Activated naive CD4-positive, alpha-beta T cell treated with anti-CD3 and anti-CD28 coated beads for 36 hours (primary cell): ENCODE data around the gene EEF2K. TPM values are rescaled to one million over a fixed set of nuclear protein-coding genes. Genes with fewer than 3 reads are reported as not detected.
"Not testable (repeated sequence)": the region's sequence is repeated elsewhere in the genome, so short reads cannot be mapped to it uniquely, and the experiment has no call there.

ENCODE experiments used
- CTCF ChIA-PET: fragments of 350-600 bp; sonication (Branson Sonifier 250); formaldehyde crosslinking; loops from one replicate; lab custom pipeline; 2021; ENCODE audit warnings: antibody characterized with exemption; lab: Charles Lee
- DNase-seq: peaks from one replicate; pipeline ENCODE4 v3.0.0-alpha.2; 2020
- H3K27ac Mint-ChIP-seq: one replicate; pipeline ENCODE4 v1.8.0; 2021; ENCODE audit warnings: mild to moderate bottlenecking, mixed read lengths
- H3K27me3 Mint-ChIP-seq: one replicate; pipeline ENCODE4 v1.8.0; 2021; ENCODE audit warnings: low read depth, mixed read lengths
- H3K36me3 Mint-ChIP-seq: one replicate; pipeline ENCODE4 v1.8.0; 2021; ENCODE audit warnings: low read depth, mixed read lengths
- H3K4me1 Mint-ChIP-seq: one replicate; pipeline ENCODE4 v1.8.0; 2021; ENCODE audit warnings: low read depth, mixed read lengths
- H3K4me3 Mint-ChIP-seq: one replicate; pipeline ENCODE4 v1.8.0; 2021; ENCODE audit warnings: mild to moderate bottlenecking, moderate library complexity, mixed read lengths
- H3K9me3 Mint-ChIP-seq: one replicate; pipeline ENCODE4 v1.8.0; 2021; ENCODE audit warnings: mixed read lengths
- intact Hi-C: fragments of 100-400 bp; cut with micrococcal nuclease; formaldehyde crosslinking; loops from one replicate; pipeline ENCODE4 v1.15.1; 2023
- total RNA-seq, 2 experiments: library from RNA; stranded (reverse); gene quantifications; one replicate each; pipeline ENCODE4 v1.2.3, GENCODE V29; 2021

The EEF2K gene
- total RNA-seq, 2 experiments from 2014 or later, result 9.8 to 10.0 TPM

- Mint-ChIP-seq H3K27ac (no peak overlapping the region), H3K9me3 (no peaks in the 10 kb centered on the region), H3K27me3 (no peaks in the 10 kb centered on the region), H3K36me3 (peaks cover 9% of the 10 kb centered on the region), H3K4me1 (peaks cover 7% of the 10 kb centered on the region), H3K4me3 (no peak overlapping the region)
- intact Hi-C loops, result no loop called here
- DNase-seq, result no peak
- CTCF ChIA-PET, result interaction anchor here (0.7 kb wide), 1 partner anchor 152 kb away, joined by 3 read pairs; no protein-coding TSS in a partner anchor
These were observed 87.3 kb downstream of the EEF2K start for GRCh38 chr16:22293137-22294106.

DNA sequence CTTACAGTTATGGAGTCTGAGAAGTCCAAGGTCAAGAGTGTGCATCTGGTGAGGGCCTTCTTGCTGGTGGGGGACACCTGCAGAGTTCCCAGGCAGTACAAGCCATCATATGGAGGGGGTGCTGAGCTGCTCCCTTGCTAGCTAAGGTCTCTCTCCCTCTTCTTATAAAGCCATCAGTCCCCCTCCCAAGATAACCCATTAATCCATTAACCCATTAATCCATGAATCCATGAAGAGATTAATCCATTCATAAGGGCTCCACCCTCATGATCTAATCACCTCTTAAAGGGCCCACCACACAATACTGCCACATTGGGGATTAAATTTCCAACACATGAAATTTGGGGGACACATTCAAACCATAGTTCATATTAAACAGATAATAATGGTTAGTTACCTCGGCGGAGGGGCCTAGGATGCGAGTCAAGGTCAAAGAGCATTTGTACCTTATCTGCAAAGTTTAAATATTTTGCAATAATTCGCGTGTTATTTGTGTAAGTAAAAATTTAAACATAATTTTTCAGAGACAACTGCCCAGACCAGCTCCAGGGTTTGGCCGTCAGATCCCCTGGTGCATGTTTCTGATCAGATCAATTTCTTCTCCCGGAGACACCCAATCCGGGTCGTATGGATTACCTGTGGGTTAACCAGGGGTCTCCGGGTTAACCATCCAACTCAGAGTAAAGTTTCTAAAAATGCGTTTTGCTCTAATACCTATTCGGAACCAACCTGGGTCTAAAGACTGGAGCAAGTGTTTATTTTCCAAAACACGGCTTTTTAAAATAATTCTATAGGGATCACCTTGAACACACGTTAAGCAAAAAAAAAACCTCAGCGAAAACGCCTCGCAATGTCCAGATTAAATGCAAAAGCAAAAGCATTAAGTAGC is 90.4 kb downstream of the EEF2K start:
- H3K4me1 Mint-ChIP-seq, result peaks cover 33% of the 10 kb centered on the region

DNA sequence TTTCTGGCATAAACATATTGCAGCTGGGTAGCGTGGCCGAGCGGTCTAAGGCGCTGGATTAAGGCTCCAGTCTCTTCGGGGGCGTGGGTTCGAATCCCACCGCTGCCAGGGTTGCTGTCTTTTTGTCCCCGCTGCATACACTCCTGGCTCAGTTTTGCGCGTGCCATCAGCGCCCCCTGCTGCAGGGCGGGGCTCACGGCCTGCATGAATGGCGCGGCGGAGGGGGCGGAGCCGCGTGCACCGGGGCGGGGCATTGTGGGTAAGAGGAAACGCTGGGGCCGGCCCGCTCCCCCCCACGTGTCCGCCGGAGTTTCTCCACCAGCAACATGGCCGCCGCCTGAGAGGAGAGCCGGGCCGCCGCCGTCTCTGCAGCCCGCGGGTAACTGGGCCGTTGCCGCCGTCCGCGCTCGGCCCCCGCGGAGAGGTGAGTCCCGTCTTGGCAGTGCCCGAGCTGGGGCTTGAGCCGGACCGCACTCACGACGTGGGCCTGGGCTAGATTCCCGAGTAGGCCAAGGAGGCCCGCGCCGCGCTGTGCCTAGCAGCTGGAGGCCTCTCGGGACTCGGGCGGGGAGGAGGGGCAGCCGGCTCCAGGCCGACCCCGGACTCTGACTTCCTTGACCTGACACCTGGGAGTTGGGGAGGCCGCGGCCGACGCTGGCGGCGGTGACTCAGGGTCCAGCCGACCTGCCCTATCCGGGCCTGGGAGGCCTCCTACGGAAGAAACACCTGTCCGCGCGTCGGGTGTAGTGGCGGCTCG is 91.2 kb downstream of the EEF2K start, which contains the start of gene POLR3E:
Gene POLR3E (plus strand): TSS at position 296 of the 757 bp plus-strand sequence. CDS start 5,560 bp downstream, outside the sequence.
- peak; percentile 100 for DNase-seq
- Mint-ChIP-seq H3K36me3 (peaks cover 27% of the 10 kb centered on the region), H3K4me3 (peak within 1 kb of the TSS; percentile 90), H3K9me3 (no peaks in the 10 kb centered on the region), H3K27me3 (no peaks in the 10 kb centered on the region), H3K4me1 (peaks cover 37% of the 10 kb centered on the region), H3K27ac (peak within 1 kb of the TSS; percentile 94)
- CTCF ChIA-PET, result interaction anchor here (0.6 to 4.7 kb wide), 11 partner anchors 12 to 1108 kb away, joined by 3 to 26 read pairs (median 5); partner anchors contain the start of gene EEF2K
- intact Hi-C loops, result loop anchor here (1.0 to 5.0 kb wide), 9 partner anchors 56 to 1139 kb away; partner anchors contain the start of genes CDR2, EEF2K, LDAF1 and PDZD9

More for the DNA sequence above, 90.4 kb downstream of the EEF2K start:
- Mint-ChIP-seq H3K36me3 (peaks cover 22% of the 10 kb centered on the region), H3K27ac (peak overlapping the region; percentile 94), H3K9me3 (no peaks in the 10 kb centered on the region), H3K4me3 (peak overlapping the region; percentile 90), H3K27me3 (no peaks in the 10 kb centered on the region)
- peak; percentile 15 for DNase-seq
- CTCF ChIA-PET, result interaction anchor here (0.6 to 4.7 kb wide), 11 partner anchors 12 to 1107 kb away, joined by 3 to 26 read pairs (median 5); partner anchors contain the start of gene EEF2K
- intact Hi-C loops, result loop anchor here (1.0 to 5.0 kb wide), 9 partner anchors 56 to 1138 kb away; partner anchors contain the start of genes CDR2, EEF2K, LDAF1 and PDZD9

DNA sequence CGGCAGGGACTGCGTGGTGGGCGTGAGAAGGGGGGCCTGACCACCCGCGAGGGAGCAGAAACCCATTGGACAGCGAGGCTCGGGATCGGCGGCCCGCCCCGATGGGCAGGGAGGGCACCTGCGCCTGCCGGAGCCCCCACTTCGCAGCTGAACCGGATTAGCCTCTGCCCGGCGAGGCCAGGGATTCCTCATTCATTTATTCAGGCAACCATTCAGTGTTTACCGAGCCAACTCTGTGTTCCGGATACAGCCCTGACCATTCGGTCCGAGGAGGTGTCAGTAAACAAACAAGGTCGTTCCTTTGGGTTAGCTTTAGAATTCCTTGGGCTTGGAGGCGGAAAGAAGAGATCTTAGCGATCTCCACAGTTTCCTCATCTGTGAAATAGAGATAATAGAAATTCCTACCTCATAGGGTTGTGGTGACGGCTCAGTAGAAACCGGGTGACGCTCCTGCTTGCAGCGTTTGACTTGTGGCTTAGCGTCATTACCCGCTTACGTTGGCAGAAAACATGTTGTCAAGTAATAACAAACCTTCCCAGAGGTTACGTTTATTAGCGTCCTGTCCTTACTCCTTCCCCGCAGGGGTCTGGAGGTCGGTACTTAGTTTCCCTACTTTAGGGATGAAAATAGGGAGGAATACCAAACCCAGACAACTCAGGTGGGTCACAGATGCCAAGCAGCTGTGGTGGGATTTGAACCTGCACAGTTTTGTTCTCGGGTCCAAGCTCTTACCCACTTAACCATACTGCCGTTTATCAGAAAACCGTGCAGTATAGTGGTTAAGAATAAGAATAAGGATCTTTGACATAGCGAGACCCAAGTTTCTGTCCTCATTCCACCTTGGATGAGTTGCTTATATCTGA is 92.0 kb downstream of the EEF2K start:
- Mint-ChIP-seq H3K9me3 (no peaks in the 10 kb centered on the region), H3K27me3 (no peaks in the 10 kb centered on the region), H3K4me3 (peak overlapping the region; percentile 90), H3K27ac (peak overlapping the region; percentile 94), H3K36me3 (peaks cover 32% of the 10 kb centered on the region), H3K4me1 (peaks cover 37% of the 10 kb centered on the region)
- DNase-seq, result peak; percentile 87
- intact Hi-C loops, result loop anchor here (1.0 to 5.0 kb wide), 10 partner anchors 57 to 1140 kb away; partner anchors contain the start of genes CDR2, EEF2K, LDAF1 and PDZD9
- CTCF ChIA-PET, result interaction anchor here (0.5 to 4.7 kb wide), 7 partner anchors 74 to 298 kb away, joined by 3 to 27 read pairs (median 3); partner anchors contain the start of gene EEF2K

DNA sequence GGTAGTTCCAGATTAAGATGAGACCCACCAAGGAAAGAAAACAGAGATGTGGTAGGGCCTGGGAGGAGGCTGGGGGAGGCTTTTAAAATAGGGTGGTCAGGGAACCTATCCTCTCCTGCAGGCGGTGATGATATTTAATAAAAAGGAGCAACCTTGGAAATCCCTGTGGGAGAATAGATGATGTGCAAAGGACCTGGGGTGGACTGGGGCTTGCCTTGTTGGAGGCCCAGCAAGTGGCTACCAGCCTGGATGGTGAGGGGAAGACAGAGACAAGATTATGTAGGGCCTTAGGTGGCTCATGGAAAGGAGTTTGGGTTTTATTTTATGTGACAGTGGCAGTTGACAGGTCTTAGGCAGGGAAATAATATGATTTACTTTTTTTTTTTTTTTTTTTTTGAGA is 93.0 kb downstream of the EEF2K start:
- DNase-seq, result no peak
- Mint-ChIP-seq H3K27me3 (no peaks in the 10 kb centered on the region), H3K27ac (peak overlapping the region; percentile 94), H3K36me3 (peaks cover 35% of the 10 kb centered on the region), H3K9me3 (no peaks in the 10 kb centered on the region), H3K4me3 (peak overlapping the region; percentile 90), H3K4me1 (peaks cover 40% of the 10 kb centered on the region)
- intact Hi-C loops, result loop anchor here (5.0 kb wide), 1 partner anchor 777 kb away; no protein-coding TSS in a partner anchor
- CTCF ChIA-PET, result interaction anchor here (0.6 to 4.7 kb wide), 4 partner anchors 91 to 105 kb away, joined by 3 to 27 read pairs (median 23); partner anchors contain the start of gene EEF2K

- Mint-ChIP-seq H3K4me3 (no peak overlapping the region), H3K4me1 (peaks cover 41% of the 10 kb centered on the region), H3K36me3 (peaks cover 40% of the 10 kb centered on the region), H3K27me3 (no peaks in the 10 kb centered on the region), H3K9me3 (no peaks in the 10 kb centered on the region), H3K27ac (no peak overlapping the region)
- CTCF ChIA-PET, result interaction anchor here (0.6 to 4.7 kb wide), 20 partner anchors 11 to 1103 kb away, joined by 3 to 27 read pairs (median 4); partner anchors contain the start of gene EEF2K
- intact Hi-C loops, result no loop called here
- peak; percentile 64 for DNase-seq
These were observed 94.5 kb downstream of the EEF2K start for GRCh38 chr16:22300427-22301071.

- H3K9me3 Mint-ChIP-seq, H3K4me3 Mint-ChIP-seq, H3K27me3 Mint-ChIP-seq, DNase-seq, intact Hi-C loops: not testable (repeated sequence)
- Mint-ChIP-seq H3K27ac (peak overlapping the region; percentile 25), H3K4me1 (peaks cover 37% of the 10 kb centered on the region), H3K36me3 (peaks cover 42% of the 10 kb centered on the region)
- CTCF ChIA-PET, result interaction anchor here (1.1 to 4.4 kb wide), 6 partner anchors 17 to 107 kb away, joined by 3 to 27 read pairs (median 10); partner anchors contain the start of gene EEF2K
These were observed 95.3 kb downstream of the EEF2K start for GRCh38 chr16:22301423-22301822.

- no peak overlapping the region for H3K4me3 Mint-ChIP-seq
- peaks cover 40% of the 10 kb centered on the region for H3K36me3 Mint-ChIP-seq
- intact Hi-C loops, result no loop called here
- CTCF ChIA-PET, result no interaction called here
- no peak overlapping the region for H3K27ac Mint-ChIP-seq
- no peaks in the 10 kb centered on the region for H3K9me3 Mint-ChIP-seq
- no peaks in the 10 kb centered on the region for H3K27me3 Mint-ChIP-seq
- H3K4me1 Mint-ChIP-seq, result peaks cover 36% of the 10 kb centered on the region
- no peak for DNase-seq
These were observed 96.8 kb downstream of the EEF2K start for GRCh38 chr16:22302776-22303363.

DNA sequence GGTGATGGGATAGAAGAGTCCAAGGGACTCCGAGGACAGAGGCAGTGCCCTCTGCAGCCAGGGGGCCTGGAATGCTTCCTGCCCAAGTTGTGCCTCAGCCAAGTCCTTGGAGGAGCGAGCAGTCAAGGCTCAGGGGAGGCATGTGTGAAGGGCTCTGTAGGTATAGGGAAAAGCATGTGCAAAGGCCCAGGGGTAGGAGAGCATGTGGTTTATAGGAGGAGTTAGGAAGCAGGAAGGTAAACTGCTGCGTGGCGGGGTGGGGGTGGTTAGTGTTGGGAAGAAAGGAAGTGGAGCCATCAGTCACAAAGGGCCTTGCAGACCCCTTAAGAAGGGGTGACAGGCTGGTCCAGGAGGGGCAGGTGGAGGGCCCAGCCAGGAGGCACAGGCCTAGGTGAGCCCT is 98.3 kb downstream of the EEF2K start:
- H3K4me1 Mint-ChIP-seq, result peaks cover 25% of the 10 kb centered on the region
- H3K4me3 Mint-ChIP-seq, result no peak overlapping the region
- intact Hi-C loops, result no loop called here
- H3K27me3 Mint-ChIP-seq, result no peaks in the 10 kb centered on the region
- no peak overlapping the region for H3K27ac Mint-ChIP-seq
- H3K9me3 Mint-ChIP-seq, result no peaks in the 10 kb centered on the region
- CTCF ChIA-PET, result no interaction called here
- peaks cover 33% of the 10 kb centered on the region for H3K36me3 Mint-ChIP-seq
- DNase-seq, result no peak

DNA sequence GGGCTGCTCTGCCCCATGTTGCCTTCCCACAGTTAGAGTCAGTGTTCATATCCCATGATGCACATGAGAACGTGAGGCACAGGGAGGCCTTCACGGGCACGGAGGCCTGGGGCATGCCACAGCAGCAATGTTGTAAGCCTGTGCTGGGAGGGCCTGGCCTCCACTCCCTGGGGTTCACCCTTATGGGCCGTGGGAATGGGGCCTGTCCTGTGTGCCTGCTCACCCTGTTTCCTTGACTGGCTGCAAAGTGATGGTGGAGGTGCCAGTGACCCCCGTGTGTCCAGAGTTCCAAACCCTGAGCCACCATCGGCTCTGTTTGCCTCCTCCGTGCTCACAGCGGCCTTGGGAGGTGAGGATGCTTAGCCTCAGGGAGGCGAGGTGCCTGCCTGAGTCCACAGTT is 100.7 kb downstream of the EEF2K start:
- CTCF ChIA-PET, result no interaction called here
- intact Hi-C loops, result no loop called here
- peaks cover 8% of the 10 kb centered on the region for H3K4me1 Mint-ChIP-seq
- DNase-seq, result no peak
- peaks cover 28% of the 10 kb centered on the region for H3K36me3 Mint-ChIP-seq
- no peak overlapping the region for H3K27ac Mint-ChIP-seq
- H3K27me3 Mint-ChIP-seq, result no peaks in the 10 kb centered on the region
- no peaks in the 10 kb centered on the region for H3K9me3 Mint-ChIP-seq
- no peak overlapping the region for H3K4me3 Mint-ChIP-seq
